Activated CD4-positive, alpha-beta T cell treated with anti-CD3 and anti-CD28 coated beads, Interleukin-2, amount 50 U/mL, for 48 hours (primary cell): ENCODE results near the gene TTC39B.
A peak's percentile ranks its signal among the peaks of the same experiment; 100 is the strongest.
"Not testable (repeated sequence)": the region's sequence is repeated elsewhere in the genome, so short reads cannot be mapped to it uniquely, and the experiment has no call there.

Source experiments
- DNase-seq, 2 experiments: peaks; one replicate each; pipeline ENCODE4 v3.0.0-alpha.2; 2020

Gene TTC39B

GRCh38 chr9:15306757-15307522 is at the start of gene TTC39B:
TTC39B (minus strand) TSS chr9:15307216; CDS start chr9:15307125, 91 bp downstream.
- peak; percentile 89 to 93 for DNase-seq

GRCh38 chr9:15355669-15356068 is 48.7 kb upstream of the TTC39B start:
- no peak for DNase-seq

DNA sequence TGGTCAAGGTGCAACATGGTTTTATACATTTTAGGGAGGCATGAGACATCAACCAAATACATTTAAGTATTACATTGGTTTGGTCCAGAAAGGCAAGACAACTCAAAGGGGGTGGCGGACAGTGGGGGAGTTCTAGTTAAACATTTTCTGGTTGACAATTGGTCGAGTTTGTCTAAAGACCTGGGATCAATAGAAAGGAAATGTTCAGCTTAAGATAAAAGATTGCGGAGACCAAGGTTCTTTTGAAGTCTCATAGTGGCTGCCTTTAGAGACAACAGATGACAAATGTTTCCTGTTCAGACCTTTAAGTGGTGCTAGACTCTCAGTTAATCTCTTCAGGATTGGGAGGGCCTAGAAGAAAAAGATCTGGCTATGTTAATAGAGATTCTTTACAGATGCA is 47.7 kb upstream of the TTC39B start:
- no peak for DNase-seq

DNA sequence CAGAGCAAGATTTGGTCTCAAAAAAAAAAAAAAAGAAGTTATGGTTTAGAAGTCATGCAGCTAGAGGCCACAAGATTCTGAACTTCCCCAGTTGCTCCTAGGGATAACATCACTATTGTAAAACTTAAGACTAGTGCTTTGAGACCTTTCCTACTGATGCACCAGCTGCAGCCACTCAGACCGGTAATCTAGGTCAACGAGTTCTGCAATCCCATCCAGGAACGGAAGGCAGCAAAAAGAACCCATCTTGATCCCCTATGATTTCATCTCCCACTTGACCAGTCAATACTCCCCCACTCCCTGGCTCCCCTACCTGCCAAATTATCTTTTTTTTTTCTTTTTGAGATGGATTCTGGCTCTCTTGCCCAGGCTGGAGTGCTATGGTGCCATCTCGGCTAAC is 46.9 kb upstream of the TTC39B start:
- no peak for DNase-seq

- no peak for DNase-seq
Observed at GRCh38 chr9:15352306-15352705, 45.3 kb upstream of the TTC39B start.

- DNase-seq: peak; percentile 13 to 24
Observed at GRCh38 chr9:15349892-15350761, 43.1 kb upstream of the TTC39B start.

- no peak for DNase-seq
Observed at GRCh38 chr9:15346837-15347236, 39.8 kb upstream of the TTC39B start.

GRCh38 chr9:15344191-15344590 is 37.2 kb upstream of the TTC39B start:
- DNase-seq: no peak

DNA sequence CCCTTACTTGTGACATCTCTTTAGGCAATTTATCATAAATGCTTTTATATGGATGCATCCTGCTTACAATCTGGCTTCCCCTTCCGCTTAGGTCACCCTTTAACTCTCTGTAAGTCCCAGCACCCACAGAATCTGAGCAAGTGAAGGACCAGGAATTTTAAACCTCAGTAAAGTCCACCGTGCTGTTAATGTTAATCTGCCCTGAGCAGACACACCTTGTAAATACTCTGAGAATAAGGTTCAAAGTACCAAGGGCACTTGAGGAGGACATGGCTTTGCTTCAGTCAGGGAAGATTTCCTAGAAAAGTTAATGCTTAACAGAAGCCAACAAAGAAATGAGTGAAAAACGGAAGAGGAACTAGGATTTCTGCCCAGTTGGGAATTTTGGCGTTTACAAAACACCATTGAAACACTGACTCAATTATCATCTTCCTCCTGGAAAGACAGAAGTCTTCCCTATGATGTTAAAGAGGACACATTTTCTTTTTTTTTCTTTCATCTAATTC is 26.4 kb upstream of the TTC39B start:
- DNase-seq: no peak

DNA sequence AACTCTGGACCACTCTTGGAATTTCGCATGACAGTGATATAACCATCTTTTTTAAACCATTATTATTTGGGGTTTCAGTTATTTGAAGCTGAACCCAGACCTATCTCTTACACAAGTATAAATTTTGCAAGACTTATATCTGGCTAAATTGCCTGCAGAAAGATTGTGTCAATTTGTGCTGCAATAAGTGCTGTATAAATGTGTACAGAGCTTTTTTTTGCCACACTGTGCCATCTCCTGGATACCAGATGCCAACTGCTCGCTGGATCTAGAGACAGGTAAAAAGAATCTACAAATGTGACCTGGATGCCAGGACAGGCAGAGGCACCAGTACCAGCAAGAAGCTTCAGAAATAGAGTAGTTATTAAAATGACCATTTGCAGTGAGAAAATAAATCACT is 25.9 kb upstream of the TTC39B start:
- no peak for DNase-seq

GRCh38 chr9:15329539-15330109 is 22.6 kb upstream of the TTC39B start:
- DNase-seq: no peak

DNA sequence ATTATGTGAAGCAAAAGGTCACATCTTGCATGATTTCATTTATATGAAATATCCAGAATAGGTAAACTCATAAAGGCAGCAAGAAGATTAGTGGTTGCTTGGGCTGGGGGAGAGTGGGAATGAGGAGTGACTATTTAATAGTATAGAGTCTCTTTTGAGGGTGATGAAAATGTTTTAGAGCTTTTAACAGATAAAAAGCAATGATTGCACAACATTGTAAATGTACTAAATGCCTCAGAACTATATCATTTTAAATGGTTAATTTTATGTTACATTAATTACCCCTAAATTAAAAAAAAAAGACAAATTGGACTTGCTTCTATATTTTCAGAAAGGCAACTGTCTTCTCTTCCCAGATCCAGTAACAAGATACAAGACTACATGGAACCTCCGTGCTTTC is 21.9 kb upstream of the TTC39B start:
- DNase-seq: no peak

- DNase-seq: not testable (repeated sequence)
Observed at GRCh38 chr9:15322695-15323094, 15.7 kb upstream of the TTC39B start.

DNA sequence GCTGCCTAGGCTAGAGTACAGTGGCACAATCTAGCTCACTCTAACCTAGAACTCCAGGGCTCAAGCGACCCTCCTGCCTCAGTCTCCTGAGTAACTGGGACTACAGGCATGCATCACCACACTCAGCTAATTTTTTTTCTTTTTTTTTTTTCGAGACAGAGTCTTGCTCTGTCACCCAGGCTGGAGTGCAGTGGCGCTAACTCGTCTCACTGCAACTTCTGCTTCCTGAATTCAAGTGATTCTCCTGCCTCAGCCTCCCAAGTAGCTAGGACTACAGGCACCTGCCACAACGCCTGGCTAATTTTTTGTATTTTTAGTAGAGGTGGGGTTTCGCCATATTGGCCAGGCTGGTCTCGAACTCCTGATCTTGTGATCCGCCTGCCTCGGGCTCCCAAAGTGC is 12.6 kb upstream of the TTC39B start:
- DNase-seq: not testable (repeated sequence)

DNA sequence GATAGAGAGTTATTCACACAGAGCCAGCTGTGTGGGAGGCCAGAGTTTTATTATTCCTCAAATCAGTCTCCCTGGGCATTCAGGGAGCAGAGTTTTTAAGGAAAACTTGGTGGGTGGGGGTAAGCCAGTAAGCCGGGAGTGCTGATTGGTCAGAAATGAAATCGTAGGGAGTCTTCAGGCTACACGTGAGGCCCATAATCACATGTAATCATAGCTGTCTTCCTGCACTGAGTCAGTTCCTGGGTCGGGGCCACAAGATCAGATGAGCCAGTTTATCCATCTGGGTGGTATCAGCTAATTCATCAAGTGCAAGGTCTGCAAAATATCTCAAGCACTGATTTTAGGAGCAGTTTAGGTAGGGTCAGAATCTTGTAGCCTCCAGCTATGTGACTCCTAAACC is 10.8 kb upstream of the TTC39B start:
- DNase-seq: no peak

- DNase-seq: no peak
Observed at GRCh38 chr9:15311607-15312006, 4.6 kb upstream of the TTC39B start.

DNA sequence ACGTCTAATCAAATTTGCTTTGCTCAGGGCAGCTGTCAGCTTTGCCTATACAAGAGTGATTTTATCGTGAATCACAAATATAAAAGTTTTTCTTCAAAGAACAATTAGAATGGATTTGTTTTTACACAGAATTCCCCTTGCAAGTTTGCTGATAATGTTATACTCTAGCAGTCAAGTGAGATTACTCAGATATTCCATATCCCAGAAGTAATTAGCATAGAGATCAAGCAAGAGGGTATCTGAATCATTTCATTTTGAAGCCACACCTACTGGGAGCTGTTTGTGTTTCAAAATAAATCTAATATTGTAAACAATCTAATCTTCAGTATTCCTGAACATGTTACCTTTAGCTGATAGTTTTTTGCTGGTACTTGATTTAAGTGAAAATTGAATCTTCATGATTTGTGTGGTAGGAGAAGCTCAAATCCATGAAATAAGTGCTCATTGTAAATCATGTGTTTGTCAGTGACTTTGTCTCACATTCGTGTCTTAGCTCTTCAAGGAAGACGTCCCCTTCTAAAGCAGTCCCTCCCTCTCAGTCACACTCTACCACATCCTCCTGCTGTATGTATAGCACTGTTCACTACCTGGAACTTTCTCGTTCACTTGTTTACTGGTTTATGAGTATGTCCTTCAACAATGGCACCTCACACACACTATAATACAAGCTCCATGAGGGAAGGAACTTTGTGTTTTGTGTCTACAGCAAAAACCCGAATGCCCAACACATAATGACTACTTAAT is 3.3 kb upstream of the TTC39B start:
- DNase-seq: no peak

GRCh38 chr9:15308511-15308910 is 1.5 kb upstream of the TTC39B start:
- no peak for DNase-seq

DNA sequence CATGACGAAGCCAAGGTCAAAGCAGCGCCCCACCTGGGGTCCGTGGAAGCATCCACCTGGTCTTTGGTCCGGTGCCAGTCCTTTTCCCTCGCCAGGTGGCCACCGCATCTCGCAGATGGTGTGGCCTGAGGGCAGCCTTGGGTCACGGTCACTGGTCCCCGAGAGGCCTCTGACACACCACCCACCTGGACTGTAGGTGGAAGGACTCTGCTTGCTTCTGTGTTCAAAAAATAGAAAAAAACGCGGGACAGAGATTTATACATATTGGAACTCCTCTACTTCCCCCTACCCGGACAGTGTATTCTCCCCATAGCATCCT is 466 bp upstream of the TTC39B start:
- DNase-seq: no peak

GRCh38 chr9:15306068-15306756 is 804 bp downstream of the TTC39B start:
- peak; percentile 42 to 50 for DNase-seq

- DNase-seq: no peak
Observed at GRCh38 chr9:15305470-15305869, 1.5 kb downstream of the TTC39B start.

- DNase-seq: no peak
Observed at GRCh38 chr9:15304632-15305031, 2.4 kb downstream of the TTC39B start.
